ENCODE measurements around the gene SLC10A7. TPM values are rescaled to one million over a fixed set of nuclear protein-coding genes. Genes with fewer than 3 reads are reported as not detected.

Gene SLC10A7
- total and polyA plus RNA-seq, 12 donors = 1.7 to 27.5 (median 13.0) TPM

- intact Hi-C loops (cut with DNase I) = loop anchor here in 1 of 2 donors (10.0 kb wide), 1 partner anchor 579 kb away; no protein-coding TSS in a partner anchor
- H3K4me1 ChIP-seq (replicated peaks in 1 of 2) = peaks cover 0 to 11% of the 10 kb centered on the region in 2 donors
- H3K4me3 ChIP-seq = no peak overlapping the region
- no peaks in the 10 kb centered on the region for H3K27me3 ChIP-seq
- H3K36me3 ChIP-seq (replicated peaks in 1 of 2) = no peaks in the 10 kb centered on the region
- no peak overlapping the region for H3K27ac ChIP-seq
- no peaks in the 10 kb centered on the region for H3K9me3 ChIP-seq (replicated peaks in 1 of 3)
- no peak for TF ChIP-seq CTCF (IDR thresholded peaks at IDR 0.05)
- no peak for TF ChIP-seq POLR2A (IDR thresholded peaks at IDR 0.05)
- DNase-seq = no peak
- 88 to 89% (median 89%) methylated on average over 3 of the region's 3 CpGs for WGBS, 4 donors
Observed at GRCh38 chr4:146335763-146336409, 185.9 kb downstream of the SLC10A7 start.

- Histone ChIP-seq H3K27me3 (no peaks in the 10 kb centered on the region), H3K4me1 (replicated peaks in 1 of 2) (peaks cover 0 to 11% of the 10 kb centered on the region in 2 donors), H3K4me3 (no peak overlapping the region), H3K9me3 (replicated peaks in 1 of 3) (no peaks in the 10 kb centered on the region), H3K36me3 (replicated peaks in 1 of 2) (no peaks in the 10 kb centered on the region), H3K27ac (no peak overlapping the region)
- 84 to 87% (median 85%) methylated on average over 4 of the region's 4 CpGs for whole genome bisulfite sequencing, 4 donors
- TF ChIP-seq CTCF (IDR thresholded peaks at IDR 0.05) = no peak
- no peak for TF ChIP-seq POLR2A (IDR thresholded peaks at IDR 0.05)
- intact Hi-C loops (cut with DNase I) = loop anchor here in 1 of 2 donors (10.0 kb wide), 1 partner anchor 580 kb away; no protein-coding TSS in a partner anchor
- no peak for DNase-seq
Observed at GRCh38 chr4:146334862-146335449, 186.8 kb downstream of the SLC10A7 start.

GRCh38 chr4:146333895-146334262 lies 187.9 kb downstream of the SLC10A7 start:
- Histone ChIP-seq H3K4me1 (replicated peaks in 1 of 2) (peaks cover 0 to 17% of the 10 kb centered on the region in 2 donors), H3K4me3 (no peak overlapping the region), H3K27me3 (no peaks in the 10 kb centered on the region), H3K36me3 (replicated peaks in 1 of 2) (no peaks in the 10 kb centered on the region), H3K27ac (no peak overlapping the region), H3K9me3 (replicated peaks in 1 of 3) (no peaks in the 10 kb centered on the region)
- intact Hi-C loops (cut with DNase I) = loop anchor here in 1 of 2 donors (10.0 kb wide), 1 partner anchor 581 kb away; no protein-coding TSS in a partner anchor
- 73 to 89% (median 80%) methylated on average over 2 of the region's 2 CpGs for WGBS, 4 donors
- DNase-seq = no peak
- no peak for TF ChIP-seq POLR2A (IDR thresholded peaks at IDR 0.05)
- TF ChIP-seq CTCF (IDR thresholded peaks at IDR 0.05) = no peak

GRCh38 chr4:146333187-146333894 lies 188.4 kb downstream of the SLC10A7 start:
- intact Hi-C loops (cut with DNase I) = loop anchor here in 1 of 2 donors (10.0 kb wide), 1 partner anchor 581 kb away; no protein-coding TSS in a partner anchor
- H3K27ac ChIP-seq = no peak overlapping the region
- H3K27me3 ChIP-seq = no peaks in the 10 kb centered on the region
- H3K36me3 ChIP-seq (replicated peaks in 1 of 2) = no peaks in the 10 kb centered on the region
- no peak overlapping the region for H3K4me3 ChIP-seq
- H3K9me3 ChIP-seq (replicated peaks in 1 of 3) = no peaks in the 10 kb centered on the region
- DNase-seq = no peak
- no peak for TF ChIP-seq POLR2A (IDR thresholded peaks at IDR 0.05)
- no peak for TF ChIP-seq CTCF (IDR thresholded peaks at IDR 0.05)
- peaks cover 0 to 21% of the 10 kb centered on the region in 2 donors for H3K4me1 ChIP-seq (replicated peaks in 1 of 2)
- 48 to 61% (median 55%) methylated on average over 4 of the region's 4 CpGs for WGBS, 4 donors

Measured in adrenal gland (tissue), 12 donors.